ENCODE results near the gene FOXK1.
"Not testable (repeated sequence)": the region's sequence is repeated elsewhere in the genome, so short reads cannot be mapped to it uniquely, and the experiment has no call there.

Gene FOXK1

DNA sequence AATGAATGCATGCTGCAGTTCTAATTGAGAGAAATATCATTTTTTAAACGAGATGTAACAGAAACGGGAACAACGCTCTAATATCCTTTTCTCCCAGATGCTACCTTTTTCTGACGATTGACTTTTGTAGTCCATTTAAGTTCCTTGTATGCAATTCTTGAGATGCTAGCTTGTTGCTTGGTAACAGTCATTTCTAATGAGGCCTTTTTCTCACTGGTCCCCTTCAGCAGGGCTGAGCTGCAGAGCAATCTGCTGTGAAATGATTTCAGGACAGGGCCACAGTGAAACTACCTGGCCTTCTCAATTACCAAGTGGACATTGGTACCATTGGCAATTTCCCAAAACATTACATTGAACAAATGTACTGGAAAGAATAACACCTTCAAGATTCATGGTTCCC is 26.2 kb upstream of the FOXK1 start:
- no peak for TF ChIP-seq ZNF274 (IDR thresholded peaks at IDR 0.05; ENCODE audit: low read depth, low read length)
- no peak overlapping the region for H3K4me3 ChIP-seq (ENCODE audit: low read length)

GRCh38 chr7:4657640-4658417 is 24.3 kb upstream of the FOXK1 start:
- H3K4me3 ChIP-seq (ENCODE audit: low read length) = no peak overlapping the region
- TF ChIP-seq ZNF274 (IDR thresholded peaks at IDR 0.05; ENCODE audit: low read depth, low read length) = no peak

DNA sequence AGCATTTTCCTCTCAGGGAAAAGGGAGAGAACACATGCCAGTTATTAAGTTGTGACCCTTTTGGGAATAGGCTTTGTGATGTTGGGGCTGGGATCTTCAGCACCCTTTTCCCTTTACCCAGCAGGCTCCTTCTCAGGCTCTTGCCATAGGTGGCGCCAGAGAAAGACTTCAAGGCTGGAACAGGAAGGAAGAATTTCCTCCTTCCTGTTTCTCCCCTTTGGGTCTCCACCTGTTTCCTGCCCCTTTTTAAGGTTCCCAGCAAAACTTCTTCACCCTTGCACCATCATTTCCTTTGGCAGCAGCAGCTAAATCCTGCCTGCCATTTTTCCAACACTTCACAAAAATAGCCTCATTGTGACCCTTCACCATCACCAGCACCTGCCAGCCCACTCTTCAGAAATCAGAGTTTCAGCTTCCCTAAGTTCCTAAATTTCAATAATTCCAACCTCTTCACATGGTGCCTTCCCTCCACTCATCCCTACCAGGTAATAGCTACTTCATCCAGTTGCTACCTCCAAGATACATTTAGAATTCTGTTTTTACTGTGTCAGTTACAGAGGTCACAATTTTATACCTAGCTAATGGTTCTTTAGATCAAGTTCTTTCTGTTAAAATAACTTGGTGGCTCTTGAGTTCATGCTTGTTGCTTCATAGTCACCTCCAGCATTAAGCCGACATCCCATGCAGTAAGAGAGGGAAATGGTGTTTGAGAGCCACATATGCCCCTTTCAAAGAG is 22.4 kb upstream of the FOXK1 start:
- no peak for TF ChIP-seq ZNF274 (IDR thresholded peaks at IDR 0.05; ENCODE audit: low read depth, low read length)
- H3K4me3 ChIP-seq (ENCODE audit: low read length) = no peak overlapping the region

GRCh38 chr7:4661871-4662270 is 20.2 kb upstream of the FOXK1 start:
- no peak overlapping the region for H3K4me3 ChIP-seq (ENCODE audit: low read length)
- TF ChIP-seq ZNF274 (IDR thresholded peaks at IDR 0.05; ENCODE audit: low read depth, low read length) = no peak

DNA sequence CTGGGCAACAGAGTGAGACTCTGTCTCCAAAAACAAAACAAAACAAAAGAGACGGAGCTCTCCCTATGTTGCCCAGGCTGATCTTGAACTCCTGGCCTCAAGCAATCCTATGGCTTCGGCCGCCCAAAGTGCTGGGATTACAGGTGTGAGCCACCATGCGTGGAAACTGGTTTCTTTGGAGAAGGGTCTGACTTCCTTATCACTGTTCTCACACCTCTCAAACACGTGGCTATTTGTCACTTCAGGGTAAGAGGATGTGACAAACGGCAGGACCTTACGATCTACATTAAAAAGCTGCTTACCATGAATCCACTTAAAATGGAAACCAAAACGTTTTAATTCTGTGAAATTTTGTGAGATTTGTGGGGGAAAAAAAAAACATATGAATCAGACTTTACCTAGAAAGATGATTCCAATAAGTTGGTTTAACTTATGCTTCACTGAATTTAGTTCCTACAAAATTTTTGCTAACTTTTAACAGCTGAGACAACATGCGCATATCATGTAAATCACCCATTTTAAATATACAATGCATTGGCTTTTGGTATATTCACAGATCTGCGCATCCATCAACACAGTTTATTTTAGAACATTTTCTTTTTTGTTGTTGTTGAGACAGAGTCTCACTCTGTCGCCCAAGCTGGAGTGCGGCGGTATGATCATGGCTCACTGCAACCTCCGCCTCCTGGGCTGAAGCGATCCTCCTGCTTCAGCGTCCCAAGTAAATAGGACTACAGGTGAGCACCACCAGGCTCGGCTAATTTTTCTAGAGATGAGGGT is 18.7 kb upstream of the FOXK1 start:
- H3K4me3 ChIP-seq (ENCODE audit: low read length) = no peak overlapping the region
- no peak for TF ChIP-seq ZNF274 (IDR thresholded peaks at IDR 0.05; ENCODE audit: low read depth, low read length)

DNA sequence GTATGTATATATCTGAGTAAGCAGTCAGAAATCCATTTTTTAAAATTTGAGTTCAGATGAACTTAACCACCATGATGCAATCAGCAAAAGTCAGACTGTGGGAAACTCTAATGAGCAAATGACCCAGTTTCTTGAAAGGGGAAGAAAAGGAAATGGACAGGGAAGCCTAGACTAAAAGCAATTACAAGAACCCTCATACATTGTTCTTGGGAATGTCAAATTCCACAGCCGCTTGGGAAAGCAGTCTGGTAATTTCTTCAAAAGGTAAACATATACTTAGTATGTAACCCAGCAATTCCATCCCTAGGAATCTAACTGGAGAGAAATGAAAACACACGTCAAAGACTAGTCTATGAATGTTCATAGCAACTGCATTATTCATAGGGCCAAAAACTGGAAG is 16.4 kb upstream of the FOXK1 start:
- H3K4me3 ChIP-seq (ENCODE audit: low read length) = no peak overlapping the region
- no peak for TF ChIP-seq ZNF274 (IDR thresholded peaks at IDR 0.05; ENCODE audit: low read depth, low read length)

GRCh38 chr7:4667776-4668509 is 14.2 kb upstream of the FOXK1 start:
- no peak overlapping the region for H3K4me3 ChIP-seq (ENCODE audit: low read length)
- no peak for TF ChIP-seq ZNF274 (IDR thresholded peaks at IDR 0.05; ENCODE audit: low read depth, low read length)

DNA sequence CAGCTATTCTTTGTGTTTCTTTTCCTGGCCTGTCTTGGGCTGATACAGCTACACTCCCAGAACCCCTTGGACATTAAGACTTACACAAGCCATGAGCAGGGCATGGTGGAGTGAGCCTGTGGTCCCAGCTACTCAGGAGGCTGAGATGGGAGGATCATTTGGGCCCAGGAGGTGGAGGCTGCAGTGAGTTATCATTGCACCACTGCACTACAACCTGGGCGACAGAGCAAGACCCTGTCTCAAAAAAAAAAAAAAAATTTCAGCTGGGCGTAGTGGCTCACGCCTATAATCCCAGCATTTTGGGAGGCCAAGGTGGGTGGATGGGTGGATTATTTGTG is 13.6 kb upstream of the FOXK1 start:
- no peak overlapping the region for H3K4me3 ChIP-seq (ENCODE audit: low read length)
- no peak for TF ChIP-seq ZNF274 (IDR thresholded peaks at IDR 0.05; ENCODE audit: low read depth, low read length)

GRCh38 chr7:4670791-4671190 is 11.3 kb upstream of the FOXK1 start:
- no peak for TF ChIP-seq ZNF274 (IDR thresholded peaks at IDR 0.05; ENCODE audit: low read depth, low read length)
- H3K4me3 ChIP-seq (ENCODE audit: low read length) = no peak overlapping the region

DNA sequence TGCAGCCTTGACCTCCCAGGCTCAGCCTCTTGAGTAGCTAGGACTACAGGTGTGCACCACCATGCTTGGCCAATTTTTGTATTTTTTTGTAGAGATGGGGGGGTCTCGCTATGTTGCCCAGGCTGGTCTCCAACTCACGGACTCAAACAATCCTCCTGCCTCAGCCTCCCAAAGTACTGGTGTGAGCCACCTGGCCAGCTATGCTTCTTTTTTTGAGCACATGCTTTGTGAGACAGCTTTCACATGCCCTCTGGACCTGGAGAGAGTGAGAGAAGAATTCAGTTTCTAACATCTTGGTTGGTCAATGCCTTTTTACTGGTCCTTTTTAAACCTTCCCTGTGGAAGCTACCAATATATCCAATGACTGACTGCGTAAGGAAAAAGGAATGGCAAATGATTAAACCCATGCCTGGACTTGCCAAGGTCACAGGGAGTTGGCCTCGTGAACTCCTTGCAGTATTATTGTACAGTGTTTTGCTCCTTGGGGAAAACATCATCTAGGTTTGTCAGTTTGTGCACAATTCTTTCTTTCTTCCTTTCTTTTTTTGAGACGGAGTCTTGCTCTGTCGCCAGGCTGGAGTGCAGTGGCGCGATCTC is 6.2 kb upstream of the FOXK1 start:
- TF ChIP-seq ZNF274 (IDR thresholded peaks at IDR 0.05; ENCODE audit: low read depth, low read length) = no peak
- no peak overlapping the region for H3K4me3 ChIP-seq (ENCODE audit: low read length)

DNA sequence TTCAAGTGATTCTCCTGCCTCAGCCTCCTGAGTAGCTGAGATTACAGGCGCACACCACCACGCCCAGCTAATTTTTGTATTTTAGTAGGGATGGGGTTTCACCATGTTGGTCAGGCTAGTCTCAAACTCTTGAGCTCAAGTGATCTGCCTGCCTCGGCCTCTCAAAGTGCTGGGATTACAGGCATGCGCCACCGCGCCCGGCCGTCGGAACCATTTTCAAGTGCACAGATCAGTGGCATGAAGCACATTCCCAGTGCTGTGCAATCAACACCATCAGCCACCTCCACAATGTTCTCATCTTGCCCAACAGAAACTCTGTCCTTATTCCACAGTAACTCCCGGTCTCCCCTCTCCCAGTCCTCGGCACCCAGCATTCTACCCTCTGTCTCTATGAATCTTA is 4.6 kb upstream of the FOXK1 start:
- H3K4me3 ChIP-seq (ENCODE audit: low read length) = not testable (repeated sequence)

DNA sequence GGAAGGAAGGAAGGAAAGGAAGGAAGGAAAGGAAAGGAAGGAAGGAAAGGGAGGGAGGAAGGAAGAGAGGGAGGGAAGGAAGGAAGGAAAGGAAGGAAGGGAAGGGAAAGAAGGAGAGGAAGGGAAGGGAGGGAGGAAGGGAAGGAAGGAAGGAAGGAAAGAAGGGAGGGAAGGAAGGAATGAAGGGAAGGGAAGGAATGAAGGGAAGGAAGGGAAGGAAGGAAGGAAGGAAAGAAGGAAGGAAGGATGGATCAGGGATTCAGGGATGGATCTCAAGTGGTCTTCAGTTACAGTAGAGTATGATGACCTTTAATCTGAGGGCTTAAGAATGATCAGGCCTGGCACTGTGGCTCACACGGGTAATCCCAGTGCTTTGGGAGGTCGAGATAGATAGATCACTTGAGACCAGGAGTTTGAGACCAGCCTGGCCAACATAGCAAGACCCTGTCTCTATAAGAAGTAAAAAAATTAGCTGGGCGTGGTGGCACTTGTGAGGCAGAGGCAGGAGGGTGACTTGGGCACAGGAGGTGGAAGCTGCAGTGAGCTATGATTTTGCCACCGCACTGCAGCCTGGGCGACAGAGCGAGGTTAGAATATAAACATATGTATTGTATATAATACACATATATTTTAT is 760 bp upstream of the FOXK1 start:
- TF ChIP-seq ZNF274 (IDR thresholded peaks at IDR 0.05; ENCODE audit: low read depth, low read length) = no peak
- peak overlapping the region; percentile 73; the same call in 1 of the 2 replicates for H3K4me3 ChIP-seq (ENCODE audit: low read length)

GRCh38 chr7:4682621-4683042 is 537 bp downstream of the FOXK1 start:
- no peak for TF ChIP-seq ZNF274 (IDR thresholded peaks at IDR 0.05; ENCODE audit: low read depth, low read length)

More at GRCh38 chr7:4682621-4683042, 537 bp downstream of the FOXK1 start:
- H3K4me3 ChIP-seq (ENCODE audit: low read length) = peak overlapping the region; percentile 76

All from GM08714 (cell line).